GM12878 (cell line): ENCODE results near the gene NPNT. TPM values are rescaled to one million over a fixed set of nuclear protein-coding genes. Genes with fewer than 3 reads are reported as not detected.

Experiments used
- ATAC-seq: fragments of 200-7000 bp; cut with Tn5 transposase; 3 replicates; pipeline ENCODE4 v1.9.1; 2020; ENCODE audit warnings: mild to moderate bottlenecking, moderate library complexity
- BruUV-seq: library from RNA; stranded (reverse); fragments of 400-500 nt; replicated peaks from 2 replicates; lab custom pipeline; 2021; lab: Mats Ljungman, UMichigan
- CTCF ChIA-PET: fragments of 300-600 bp; sonication (Branson Sonifier 250); formaldehyde crosslinking; extraction: SDS; loops from one replicate; lab custom pipeline; 2021; ENCODE audit warnings: inconsistent platforms; lab: Yijun Ruan, JAX
- POLR2A ChIA-PET: fragments of 350-600 bp; formaldehyde crosslinking; extraction: SDS; loops from one replicate; lab custom pipeline; 2021; ENCODE audit warnings: inconsistent platforms; lab: Charles Lee
- RAD21 ChIA-PET: fragments of 300-600 bp; sonication (Branson Sonifier 250); formaldehyde crosslinking; loops from one replicate; lab custom pipeline; 2023; ENCODE audit warnings: antibody characterized with exemption; ENCODE audit not compliant: unreplicated experiment; lab: Charles Lee
- SMC1A ChIA-PET: fragments of 300-600 bp; sonication (Branson Sonifier 250); formaldehyde crosslinking; loops from one replicate; lab custom pipeline; 2023; ENCODE audit not compliant: unreplicated experiment, uncharacterized antibody; lab: Charles Lee
- DNase-seq: peaks from one replicate; pipeline ENCODE4 v3.0.0-alpha.2; 2011; ENCODE audit warnings: low read depth, low spot score
- FAIRE-seq: peaks from 3 replicates; lab custom pipeline; 2011; peaks lifted over from hg19 to GRCh38; lab: Jason Lieb, UNC
- H2AFZ ChIP-seq: 2 replicates; pipeline ENCODE4 v1.6.0; 2011; ENCODE audit warnings: low read depth, low read length, control low read depth; ENCODE audit not compliant: control insufficient read depth
- H3K27ac ChIP-seq: 2 replicates; pipeline ENCODE4 v1.5.1; 2011; ENCODE audit warnings: control low read depth; ENCODE audit not compliant: control insufficient read depth, insufficient read depth
- H3K27me3 ChIP-seq, 2 experiments: replicated peaks in 1 of 2; 2 replicates each; pipeline versions ENCODE4 v1.6.0 to v1.6.1; 2011; ENCODE audit warnings: low read length in 1 of 2; ENCODE audit not compliant: control insufficient read depth in 2 of 2, insufficient read depth in 2 of 2
- H3K36me3 ChIP-seq, 2 experiments: 2 replicates each; pipeline ENCODE4 v1.5.1; 2011; ENCODE audit warnings: low read length in 1 of 2; ENCODE audit not compliant: control insufficient read depth in 2 of 2, insufficient read depth in 2 of 2
- H3K4me1 ChIP-seq: 2 replicates; pipeline ENCODE4 v1.6.1; 2011; ENCODE audit warnings: mild to moderate bottlenecking, low read length, moderate library complexity, mixed read lengths; ENCODE audit not compliant: control insufficient read depth, insufficient read depth
- H3K4me2 ChIP-seq: 2 replicates; pipeline ENCODE4 v1.6.0; 2011; ENCODE audit warnings: control low read depth; ENCODE audit not compliant: control insufficient read depth, insufficient read depth
- H3K4me3 ChIP-seq: fragments of 200-600 bp; sonication (generic); 2 replicates; pipeline ENCODE4 v1.5.1; 2016
- H3K79me2 ChIP-seq: 2 replicates; pipeline ENCODE4 v1.6.0; 2011; ENCODE audit warnings: low read length; ENCODE audit not compliant: control insufficient read depth, insufficient read depth
- H3K9ac ChIP-seq: 2 replicates; pipeline ENCODE4 v1.8.0; 2011; ENCODE audit warnings: low read length, control low read depth, mixed read lengths; ENCODE audit not compliant: control insufficient read depth, insufficient read depth
- H3K9me3 ChIP-seq: replicated peaks from 3 replicates; pipeline ENCODE4 v1.5.1; 2011; ENCODE audit warnings: mild to moderate bottlenecking, low read length; ENCODE audit not compliant: control insufficient read depth, insufficient read depth
- H4K20me1 ChIP-seq: 2 replicates; pipeline ENCODE4 v1.6.0; 2011; ENCODE audit not compliant: control insufficient read depth, insufficient read depth
- BRCA1 ChIP-seq: IDR thresholded peaks from 2 replicates; pipeline ENCODE4 v1.6.1; 2011; ENCODE audit warnings: low read depth, low read length, improper control_type of control experiment
- EZH2 ChIP-seq: IDR thresholded peaks from 2 replicates; pipeline ENCODE4 v1.6.1; 2012; ENCODE audit warnings: low read depth, mild to moderate bottlenecking, control low read depth, inconsistent platforms, low read length, borderline replicate concordance; ENCODE audit not compliant: control insufficient read depth
- MYC ChIP-seq: IDR thresholded peaks from 2 replicates; pipeline ENCODE4 v1.6.1; 2011; ENCODE audit warnings: mild to moderate bottlenecking, low read length, moderate library complexity, inconsistent platforms; ENCODE audit not compliant: insufficient read depth, insufficient replicate concordance, insufficient read length, severe bottlenecking
- NR2C1 ChIP-seq: fragments of 450-650 bp; IDR thresholded peaks from 2 replicates; pipeline ENCODE4 v1.6.1; 2017; ENCODE audit warnings: antibody characterized with exemption, mild to moderate bottlenecking, moderate library complexity
- POLR2AphosphoS5 ChIP-seq: IDR thresholded peaks from 2 replicates; pipeline ENCODE4 v1.6.1; 2011; ENCODE audit warnings: mild to moderate bottlenecking, low read length, inconsistent platforms
- RUNX3 ChIP-seq: IDR thresholded peaks from 2 replicates; pipeline ENCODE4 v1.6.1; 2012; ENCODE audit warnings: low read length, inconsistent platforms
- TAF1 ChIP-seq: IDR thresholded peaks from 2 replicates; pipeline ENCODE4 v1.6.1; 2011; ENCODE audit warnings: mild to moderate bottlenecking, low read depth, low read length, borderline replicate concordance
- WGBS: methylation state at CpG from one replicate; pipeline ENCODE4 v1.1.6; 2016; ENCODE audit warnings: low lambda C conversion rate; ENCODE audit not compliant: insufficient replicate concordance, insufficient coverage; ENCODE audit errors: missing lambda C conversion rate; 5-methylcytosine and 5-hydroxymethylcytosine counted together
- in situ Hi-C: fragments of 300-500 bp; cut with MboI; formaldehyde crosslinking; loops from 9 replicates; pipeline ENCODE4 v1.14.3; 2018; ENCODE audit warnings: mixed read lengths
- intact Hi-C: fragments of 100-400 bp; cut with micrococcal nuclease; formaldehyde crosslinking; loops from one replicate; pipeline ENCODE4 v1.14.2; 2022; ENCODE audit not compliant: unreplicated experiment
- polyA plus RNA-seq, 11 experiments: library from polyadenylated mRNA; depleted of rRNA in 4 of 11; unstranded in 6 of 11; stranded (reverse) in 5 of 11; fragments of >200 nt; fragmentation: Nextera tagmentation in 4 of 11; fragmentation: Illumina TruSeq in 1 of 11; extraction: Ambion mirVana in 4 of 11; extraction: Trizol in 1 of 11; gene quantifications; 1 replicate in 1 of 11; 2 replicates in 10 of 11; pipeline versions ENCODE4 v1.2.1 to v1.2.3, GENCODE V29; 2011 to 2016; ENCODE audit warnings: inconsistent platforms in 2 of 11, missing spikeins in 2 of 11, low read depth in 1 of 11
- total RNA-seq, 4 experiments: library from RNA; depleted of rRNA in 3 of 4; stranded (reverse); fragments of >200 nt in 3 of 4; fragmentation: Illumina TruSeq in 1 of 4; extraction: Trizol in 1 of 4; gene quantifications; 2 replicates each; pipeline versions ENCODE4 v1.2.1 to v1.2.3, GENCODE V29; 2013 to 2021
- TF ChIP-seq, protein P1 (sequence below): IDR thresholded peaks from 2 replicates; pipeline ENCODE4 v1.6.1; 2011; ENCODE audit warnings: borderline replicate concordance, low read depth, mild to moderate bottlenecking, moderate library complexity, low read length; ENCODE audit not compliant: insufficient read depth, poor library complexity, severe bottlenecking
- TF ChIP-seq, protein P2 (sequence below): IDR thresholded peaks from 2 replicates; pipeline ENCODE4 v1.6.1; 2011; ENCODE audit warnings: low read depth, low read length, improper control_type of control experiment, borderline replicate concordance
- TF ChIP-seq, protein P3 (sequence below): fragments of 450-650 bp; IDR thresholded peaks from 2 replicates; pipeline ENCODE4 v1.6.1; 2018; ENCODE audit warnings: mild to moderate bottlenecking, low read depth, moderate library complexity; ENCODE audit not compliant: partially characterized antibody
- TF ChIP-seq, protein P4 (sequence below): fragments of 450-650 bp; IDR thresholded peaks from 2 replicates; pipeline ENCODE4 v1.6.1; 2017; ENCODE audit warnings: mild to moderate bottlenecking, moderate library complexity
- TF ChIP-seq, protein P5 (sequence below): IDR thresholded peaks from 2 replicates; pipeline ENCODE4 v1.6.1; 2011; ENCODE audit warnings: low read depth, mild to moderate bottlenecking, low read length, moderate library complexity, borderline replicate concordance; ENCODE audit errors: extremely low read depth
- TF ChIP-seq, protein P6 (sequence below): fragments of 450-650 bp; IDR thresholded peaks from 2 replicates; pipeline ENCODE4 v1.6.1; 2014; ENCODE audit warnings: mild to moderate bottlenecking

Gene NPNT
- total and polyA plus RNA-seq, 10 of the 15 experiments (the other 5 are each of a cell fraction or from before 2014, with no cell fraction given) = 0.18 to 70.5 (median 54.1) TPM

DNA sequence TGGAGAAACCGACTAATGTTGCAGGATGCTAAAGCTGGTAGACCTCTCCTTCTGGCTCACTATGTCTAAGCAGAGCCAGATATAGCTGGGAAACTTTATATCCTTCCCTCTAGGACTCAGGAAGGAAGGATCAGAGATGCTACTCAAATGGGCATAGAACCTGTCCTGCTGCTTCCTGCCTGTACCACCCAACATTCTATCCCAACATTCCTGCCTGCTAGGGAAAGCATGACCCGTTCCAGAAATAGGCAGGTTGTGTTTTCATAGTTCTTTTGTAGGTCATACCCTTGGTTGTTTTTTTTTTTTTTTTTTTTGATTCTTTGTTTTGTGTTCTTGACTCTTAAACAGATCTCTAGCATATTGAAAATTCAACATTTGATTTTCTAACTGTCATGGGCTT, 5.3 kb downstream of the NPNT start:
- Histone ChIP-seq H3K4me3 (no peak overlapping the region), H3K9ac (no peak overlapping the region), H3K4me2 (no peak overlapping the region), H3K36me3 (peaks cover 0 to 3% of the 10 kb centered on the region in 2 experiments; a peak in 1 of 4 replicates), H3K27me3 (peaks cover 3 to 6% of the 10 kb centered on the region in 2 experiments), H3K4me1 (peaks cover 10% of the 10 kb centered on the region), H2AFZ (no peak overlapping the region), H3K27ac (no peak overlapping the region), H3K79me2 (peaks cover 9% of the 10 kb centered on the region), H4K20me1 (no peaks in the 10 kb centered on the region), H3K9me3 (no peaks in the 10 kb centered on the region)
- POLR2A ChIA-PET = no interaction called here
- SMC1A ChIA-PET = no interaction called here
- RAD21 ChIA-PET = no interaction called here
- intact Hi-C loops (no loop called here), in situ Hi-C loops (no loop called here)
- 0% methylated on average over 2 of the region's 2 CpGs for WGBS
- CTCF ChIA-PET = no interaction called here
- FAIRE-seq (no peak), ATAC-seq (no peak), DNase-seq (no peak)
- BruUV-seq = no TSS peak
- TF ChIP-seq, protein P1, sequence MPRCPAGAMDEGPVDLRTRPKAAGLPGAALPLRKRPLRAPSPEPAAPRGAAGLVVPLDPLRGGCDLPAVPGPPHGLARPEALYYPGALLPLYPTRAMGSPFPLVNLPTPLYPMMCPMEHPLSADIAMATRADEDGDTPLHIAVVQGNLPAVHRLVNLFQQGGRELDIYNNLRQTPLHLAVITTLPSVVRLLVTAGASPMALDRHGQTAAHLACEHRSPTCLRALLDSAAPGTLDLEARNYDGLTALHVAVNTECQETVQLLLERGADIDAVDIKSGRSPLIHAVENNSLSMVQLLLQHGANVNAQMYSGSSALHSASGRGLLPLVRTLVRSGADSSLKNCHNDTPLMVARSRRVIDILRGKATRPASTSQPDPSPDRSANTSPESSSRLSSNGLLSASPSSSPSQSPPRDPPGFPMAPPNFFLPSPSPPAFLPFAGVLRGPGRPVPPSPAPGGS = no peak
- TF ChIP-seq TAF1 (no peak), BRCA1 (no peak), RUNX3 (no peak), MYC (no peak), NR2C1 (no peak), POLR2AphosphoS5 (no peak), EZH2 (no peak)
- TF ChIP-seq, protein P2, sequence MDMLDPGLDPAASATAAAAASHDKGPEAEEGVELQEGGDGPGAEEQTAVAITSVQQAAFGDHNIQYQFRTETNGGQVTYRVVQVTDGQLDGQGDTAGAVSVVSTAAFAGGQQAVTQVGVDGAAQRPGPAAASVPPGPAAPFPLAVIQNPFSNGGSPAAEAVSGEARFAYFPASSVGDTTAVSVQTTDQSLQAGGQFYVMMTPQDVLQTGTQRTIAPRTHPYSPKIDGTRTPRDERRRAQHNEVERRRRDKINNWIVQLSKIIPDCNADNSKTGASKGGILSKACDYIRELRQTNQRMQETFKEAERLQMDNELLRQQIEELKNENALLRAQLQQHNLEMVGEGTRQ = no peak
- TF ChIP-seq, protein P3, sequence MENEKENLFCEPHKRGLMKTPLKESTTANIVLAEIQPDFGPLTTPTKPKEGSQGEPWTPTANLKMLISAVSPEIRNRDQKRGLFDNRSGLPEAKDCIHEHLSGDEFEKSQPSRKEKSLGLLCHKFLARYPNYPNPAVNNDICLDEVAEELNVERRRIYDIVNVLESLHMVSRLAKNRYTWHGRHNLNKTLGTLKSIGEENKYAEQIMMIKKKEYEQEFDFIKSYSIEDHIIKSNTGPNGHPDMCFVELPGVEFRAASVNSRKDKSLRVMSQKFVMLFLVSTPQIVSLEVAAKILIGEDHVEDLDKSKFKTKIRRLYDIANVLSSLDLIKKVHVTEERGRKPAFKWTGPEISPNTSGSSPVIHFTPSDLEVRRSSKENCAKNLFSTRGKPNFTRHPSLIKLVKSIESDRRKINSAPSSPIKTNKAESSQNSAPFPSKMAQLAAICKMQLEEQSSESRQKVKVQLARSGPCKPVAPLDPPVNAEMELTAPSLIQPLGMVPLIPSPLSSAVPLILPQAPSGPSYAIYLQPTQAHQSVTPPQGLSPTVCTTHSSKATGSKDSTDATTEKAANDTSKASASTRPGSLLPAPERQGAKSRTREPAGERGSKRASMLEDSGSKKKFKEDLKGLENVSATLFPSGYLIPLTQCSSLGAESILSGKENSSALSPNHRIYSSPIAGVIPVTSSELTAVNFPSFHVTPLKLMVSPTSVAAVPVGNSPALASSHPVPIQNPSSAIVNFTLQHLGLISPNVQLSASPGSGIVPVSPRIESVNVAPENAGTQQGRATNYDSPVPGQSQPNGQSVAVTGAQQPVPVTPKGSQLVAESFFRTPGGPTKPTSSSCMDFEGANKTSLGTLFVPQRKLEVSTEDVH = no peak
- TF ChIP-seq, protein P4, sequence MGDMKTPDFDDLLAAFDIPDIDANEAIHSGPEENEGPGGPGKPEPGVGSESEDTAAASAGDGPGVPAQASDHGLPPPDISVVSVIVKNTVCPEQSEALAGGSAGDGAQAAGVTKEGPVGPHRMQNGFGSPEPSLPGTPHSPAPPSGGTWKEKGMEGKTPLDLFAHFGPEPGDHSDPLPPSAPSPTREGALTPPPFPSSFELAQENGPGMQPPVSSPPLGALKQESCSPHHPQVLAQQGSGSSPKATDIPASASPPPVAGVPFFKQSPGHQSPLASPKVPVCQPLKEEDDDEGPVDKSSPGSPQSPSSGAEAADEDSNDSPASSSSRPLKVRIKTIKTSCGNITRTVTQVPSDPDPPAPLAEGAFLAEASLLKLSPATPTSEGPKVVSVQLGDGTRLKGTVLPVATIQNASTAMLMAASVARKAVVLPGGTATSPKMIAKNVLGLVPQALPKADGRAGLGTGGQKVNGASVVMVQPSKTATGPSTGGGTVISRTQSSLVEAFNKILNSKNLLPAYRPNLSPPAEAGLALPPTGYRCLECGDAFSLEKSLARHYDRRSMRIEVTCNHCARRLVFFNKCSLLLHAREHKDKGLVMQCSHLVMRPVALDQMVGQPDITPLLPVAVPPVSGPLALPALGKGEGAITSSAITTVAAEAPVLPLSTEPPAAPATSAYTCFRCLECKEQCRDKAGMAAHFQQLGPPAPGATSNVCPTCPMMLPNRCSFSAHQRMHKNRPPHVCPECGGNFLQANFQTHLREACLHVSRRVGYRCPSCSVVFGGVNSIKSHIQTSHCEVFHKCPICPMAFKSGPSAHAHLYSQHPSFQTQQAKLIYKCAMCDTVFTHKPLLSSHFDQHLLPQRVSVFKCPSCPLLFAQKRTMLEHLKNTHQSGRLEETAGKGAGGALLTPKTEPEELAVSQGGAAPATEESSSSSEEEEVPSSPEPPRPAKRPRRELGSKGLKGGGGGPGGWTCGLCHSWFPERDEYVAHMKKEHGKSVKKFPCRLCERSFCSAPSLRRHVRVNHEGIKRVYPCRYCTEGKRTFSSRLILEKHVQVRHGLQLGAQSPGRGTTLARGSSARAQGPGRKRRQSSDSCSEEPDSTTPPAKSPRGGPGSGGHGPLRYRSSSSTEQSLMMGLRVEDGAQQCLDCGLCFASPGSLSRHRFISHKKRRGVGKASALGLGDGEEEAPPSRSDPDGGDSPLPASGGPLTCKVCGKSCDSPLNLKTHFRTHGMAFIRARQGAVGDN = no peak
- TF ChIP-seq, protein P5, sequence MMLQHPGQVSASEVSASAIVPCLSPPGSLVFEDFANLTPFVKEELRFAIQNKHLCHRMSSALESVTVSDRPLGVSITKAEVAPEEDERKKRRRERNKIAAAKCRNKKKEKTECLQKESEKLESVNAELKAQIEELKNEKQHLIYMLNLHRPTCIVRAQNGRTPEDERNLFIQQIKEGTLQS = no peak
- TF ChIP-seq, protein P6, sequence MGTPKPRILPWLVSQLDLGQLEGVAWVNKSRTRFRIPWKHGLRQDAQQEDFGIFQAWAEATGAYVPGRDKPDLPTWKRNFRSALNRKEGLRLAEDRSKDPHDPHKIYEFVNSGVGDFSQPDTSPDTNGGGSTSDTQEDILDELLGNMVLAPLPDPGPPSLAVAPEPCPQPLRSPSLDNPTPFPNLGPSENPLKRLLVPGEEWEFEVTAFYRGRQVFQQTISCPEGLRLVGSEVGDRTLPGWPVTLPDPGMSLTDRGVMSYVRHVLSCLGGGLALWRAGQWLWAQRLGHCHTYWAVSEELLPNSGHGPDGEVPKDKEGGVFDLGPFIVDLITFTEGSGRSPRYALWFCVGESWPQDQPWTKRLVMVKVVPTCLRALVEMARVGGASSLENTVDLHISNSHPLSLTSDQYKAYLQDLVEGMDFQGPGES = no peak
